Measurements from ENCODE around the gene ZNF146.

Gene ZNF146

GRCh38 chr19:36236946-36237310 lies 22.0 kb downstream of the ZNF146 start:
- DNase-seq (ENCODE audit: low read depth in 2 of 2), result no peak
- H3K4me3 ChIP-seq (replicated peaks in 1 of 2; ENCODE audit: low read depth in 2 of 2, low read length in 2 of 2), result no peak overlapping the region
- TF ChIP-seq CTCF (IDR thresholded peaks at IDR 0.05; ENCODE audit: low read depth, low read length), result no peak

- no peak for TF ChIP-seq CTCF (IDR thresholded peaks at IDR 0.05; ENCODE audit: low read depth, low read length)
- no peak overlapping the region for H3K4me3 ChIP-seq (replicated peaks in 1 of 2; ENCODE audit: low read depth in 2 of 2, low read length in 2 of 2)
- no peak for DNase-seq (ENCODE audit: low read depth in 2 of 2)
Measured at GRCh38 chr19:36244066-36244465, 29.2 kb downstream of the ZNF146 start.

- H3K4me3 ChIP-seq (replicated peaks in 1 of 2; ENCODE audit: low read depth in 2 of 2, low read length in 2 of 2), result peak overlapping the region; percentile 0 to 21
- no peak for DNase-seq (ENCODE audit: low read depth in 2 of 2)
- no peak for TF ChIP-seq CTCF (IDR thresholded peaks at IDR 0.05; ENCODE audit: low read depth, low read length)
Measured at GRCh38 chr19:36245210-36246005, 30.5 kb downstream of the ZNF146 start.

- no peak for TF ChIP-seq CTCF (IDR thresholded peaks at IDR 0.05; ENCODE audit: low read depth, low read length)
- H3K4me3 ChIP-seq (replicated peaks in 1 of 2; ENCODE audit: low read depth in 2 of 2, low read length in 2 of 2), result peak overlapping the region in 1 of 2 donors; percentile 21
- peak; percentile 8 to 17 for DNase-seq (ENCODE audit: low read depth in 2 of 2)
Measured at GRCh38 chr19:36246006-36246481, 31.1 kb downstream of the ZNF146 start.

- no peak for TF ChIP-seq CTCF (IDR thresholded peaks at IDR 0.05; ENCODE audit: low read depth, low read length)
- H3K4me3 ChIP-seq (replicated peaks in 1 of 2; ENCODE audit: low read depth in 2 of 2, low read length in 2 of 2), result no peak overlapping the region
- DNase-seq (ENCODE audit: low read depth in 2 of 2), result no peak
Measured at GRCh38 chr19:36252047-36252446, 37.1 kb downstream of the ZNF146 start.

GRCh38 chr19:36254848-36255247 lies 39.9 kb downstream of the ZNF146 start:
- no peak overlapping the region for H3K4me3 ChIP-seq (replicated peaks in 1 of 2; ENCODE audit: low read depth in 2 of 2, low read length in 2 of 2)
- no peak for DNase-seq (ENCODE audit: low read depth in 2 of 2)
- no peak for TF ChIP-seq CTCF (IDR thresholded peaks at IDR 0.05; ENCODE audit: low read depth, low read length)

All from cardiac fibroblast (primary cell).